Measurements from ENCODE around the gene TPPP2.
"Not testable (repeated sequence)": the region's sequence is repeated elsewhere in the genome, so short reads cannot be mapped to it uniquely, and the experiment has no call there.

TPPP2 gene

DNA sequence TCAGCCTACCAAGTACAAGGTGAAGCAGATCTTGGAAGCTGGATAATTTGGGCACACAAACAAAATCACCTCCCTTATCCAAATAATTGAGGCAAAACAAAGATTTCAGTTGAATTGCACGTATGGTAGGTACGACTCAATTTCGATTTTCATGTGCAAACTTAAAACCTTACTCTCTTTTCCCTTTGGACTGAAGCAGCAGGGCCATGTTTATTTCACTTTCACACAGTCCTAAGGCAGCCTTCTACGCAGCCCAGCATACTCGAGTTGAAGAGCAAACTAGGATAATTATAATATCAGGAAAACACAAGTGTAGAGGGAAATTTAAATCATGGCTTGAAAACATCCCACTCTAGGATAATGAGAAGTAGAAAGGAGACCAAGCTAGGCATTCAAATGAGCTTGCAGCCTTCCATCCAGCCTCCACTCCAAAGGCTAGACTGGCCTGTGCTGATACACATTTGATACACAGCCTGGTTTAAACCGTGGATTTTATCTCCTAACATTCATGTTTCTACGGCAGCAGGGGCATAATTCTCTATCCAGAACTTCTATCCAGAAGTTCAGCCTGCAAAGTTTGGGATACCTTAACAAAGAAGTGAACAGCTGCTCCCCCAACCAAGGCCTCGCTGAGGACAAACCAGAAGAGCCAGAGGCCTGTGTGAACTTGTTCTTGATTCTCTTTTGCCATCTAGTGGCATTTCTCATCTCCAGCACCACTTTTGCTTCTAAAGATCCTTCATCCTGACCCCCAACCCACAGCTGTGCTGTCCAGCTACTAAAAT is 9.8 kb downstream of the TPPP2 start:
- DNase-seq, result peak; percentile 22

GRCh38 chr14:21040370-21040925 is 10.4 kb downstream of the TPPP2 start:
- no peak for DNase-seq

- not testable (repeated sequence) for DNase-seq
Measured at GRCh38 chr14:21040941-21041340, 10.9 kb downstream of the TPPP2 start.

- no peak for DNase-seq
Measured at GRCh38 chr14:21041676-21042433, 11.8 kb downstream of the TPPP2 start, which contains the start of gene RNASE7. Gene RNASE7, plus strand, starts transcription at chr14:21042362. Its CDS starts 631 bp downstream, at chr14:21042993.

- no peak for DNase-seq
Measured at GRCh38 chr14:21042918-21043317, 12.9 kb downstream of the TPPP2 start.

GRCh38 chr14:21043387-21043973 is 13.5 kb downstream of the TPPP2 start:
- no peak for DNase-seq

- peak; percentile 84 for DNase-seq
Measured at GRCh38 chr14:21043974-21044618, 14.1 kb downstream of the TPPP2 start.

DNA sequence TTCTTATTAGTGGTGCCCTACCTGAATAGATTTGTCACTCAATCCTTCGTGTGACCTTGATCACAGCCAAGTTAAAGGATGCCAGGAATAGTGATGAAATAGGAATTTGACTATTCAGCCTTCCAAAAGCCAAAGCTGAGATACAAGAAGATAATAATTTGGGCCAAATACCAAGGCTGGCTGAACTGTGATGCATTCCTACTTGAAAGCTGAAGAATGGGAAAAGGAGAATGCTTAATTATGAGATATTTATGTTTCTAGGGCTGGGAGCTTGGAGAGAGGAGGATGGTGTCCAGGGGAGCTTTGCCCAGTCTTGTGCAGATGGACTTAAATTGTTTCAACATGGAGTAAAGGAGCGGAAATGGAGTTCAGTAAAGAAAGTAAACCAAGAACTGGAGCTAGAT is 17.4 kb downstream of the TPPP2 start:
- no peak for DNase-seq

- DNase-seq, result no peak
Measured at GRCh38 chr14:21048638-21049037, 18.6 kb downstream of the TPPP2 start.

- no peak for DNase-seq
Measured at GRCh38 chr14:21049271-21049673, 19.3 kb downstream of the TPPP2 start.

DNA sequence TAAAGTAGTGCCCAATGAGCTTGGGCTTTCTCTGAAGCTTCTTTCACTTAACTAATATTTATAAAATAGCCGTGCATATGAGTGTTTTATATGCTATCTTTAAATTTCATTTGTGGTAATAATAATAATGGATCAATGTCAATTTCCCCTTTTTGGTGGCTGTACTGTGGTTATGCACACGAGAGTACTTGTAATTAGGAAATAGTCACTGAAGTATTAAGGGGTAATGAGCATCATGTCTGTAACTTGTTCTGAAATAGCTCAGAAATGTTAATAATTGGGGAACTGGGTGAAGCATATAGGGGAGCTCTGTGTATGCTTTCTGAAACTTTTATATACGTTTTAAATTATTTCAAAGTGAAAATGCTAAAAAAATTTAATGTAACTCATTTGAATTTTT is 20.6 kb downstream of the TPPP2 start:
- no peak for DNase-seq

- DNase-seq, result no peak
Measured at GRCh38 chr14:21053184-21054122, 23.4 kb downstream of the TPPP2 start.

GRCh38 chr14:21054123-21054767 is 24.2 kb downstream of the TPPP2 start:
- DNase-seq, result no peak

GRCh38 chr14:21054768-21055145 is 24.7 kb downstream of the TPPP2 start:
- DNase-seq, result no peak

GRCh38 chr14:21055432-21056117 is 25.6 kb downstream of the TPPP2 start:
- no peak for DNase-seq

DNA sequence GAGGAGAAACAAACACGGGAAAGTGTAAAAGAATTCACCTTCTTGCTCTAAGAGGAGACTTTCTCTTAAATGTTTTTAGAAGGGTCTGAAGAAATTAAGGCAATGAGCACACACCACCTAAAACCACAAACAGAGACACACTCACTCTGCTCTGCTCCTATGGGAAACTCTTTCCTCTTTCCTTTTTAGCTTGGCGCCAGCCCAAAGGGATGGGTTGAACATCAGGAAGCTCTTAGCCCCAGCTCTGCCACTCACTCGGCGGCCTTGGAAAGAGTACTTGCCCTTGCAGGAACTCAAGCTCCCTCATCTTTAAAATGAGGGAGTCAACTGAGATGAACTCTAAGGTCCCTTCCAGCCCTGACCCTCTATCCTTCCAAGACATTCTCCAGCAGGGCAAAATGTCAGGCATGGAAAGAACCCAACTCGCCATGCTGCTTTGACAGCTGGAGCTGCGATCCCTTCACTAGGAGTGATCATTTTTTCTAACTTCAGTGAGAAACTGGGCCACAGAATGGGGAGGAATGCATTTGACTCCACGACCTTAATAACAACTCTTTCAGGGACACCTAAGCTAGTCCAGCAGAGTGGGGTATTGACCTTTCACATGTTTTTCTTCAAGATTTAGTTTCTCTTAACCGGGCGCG is 26.6 kb downstream of the TPPP2 start:
- no peak for DNase-seq

DNA sequence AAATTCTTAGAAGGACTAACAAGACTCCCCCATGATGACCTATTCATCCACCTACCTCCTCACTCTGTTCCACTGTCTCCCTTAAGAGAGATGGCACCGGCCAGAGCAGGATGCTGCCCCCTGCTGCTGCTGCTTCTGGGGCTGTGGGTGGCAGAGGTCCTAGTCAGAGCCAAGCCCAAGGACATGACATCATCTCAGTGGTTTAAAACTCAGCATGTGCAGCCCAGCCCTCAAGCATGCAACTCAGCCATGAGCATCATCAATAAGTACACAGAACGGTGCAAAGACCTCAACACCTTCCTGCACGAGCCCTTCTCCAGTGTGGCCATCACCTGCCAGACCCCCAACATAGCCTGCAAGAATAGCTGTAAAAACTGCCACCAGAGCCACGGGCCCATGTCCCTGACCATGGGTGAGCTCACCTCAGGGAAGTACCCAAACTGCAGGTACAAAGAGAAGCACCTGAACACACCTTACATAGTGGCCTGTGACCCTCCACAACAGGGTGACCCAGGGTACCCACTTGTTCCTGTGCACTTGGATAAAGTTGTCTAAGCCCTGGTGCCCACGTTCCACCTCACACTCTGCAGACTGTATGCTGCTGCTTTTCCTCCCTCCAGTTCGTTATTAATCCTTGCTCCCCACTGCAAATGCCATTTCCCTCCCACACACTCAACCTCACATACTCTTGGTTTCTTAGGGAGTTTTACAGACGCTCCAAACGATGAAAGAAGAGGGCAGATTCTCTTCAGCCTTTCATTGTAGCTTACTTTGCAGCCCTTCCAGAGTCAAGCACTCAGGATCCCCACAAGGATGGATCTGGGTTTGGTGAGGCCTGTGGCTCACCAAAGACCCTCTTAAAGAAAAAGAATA is 28.0 kb downstream of the TPPP2 start, which contains the start of gene RNASE8:
RNASE8 (plus strand) TSS at position 20 of the 873 bp plus-strand sequence; CDS start at position 91, 71 bp downstream.
- DNase-seq, result no peak

DNA sequence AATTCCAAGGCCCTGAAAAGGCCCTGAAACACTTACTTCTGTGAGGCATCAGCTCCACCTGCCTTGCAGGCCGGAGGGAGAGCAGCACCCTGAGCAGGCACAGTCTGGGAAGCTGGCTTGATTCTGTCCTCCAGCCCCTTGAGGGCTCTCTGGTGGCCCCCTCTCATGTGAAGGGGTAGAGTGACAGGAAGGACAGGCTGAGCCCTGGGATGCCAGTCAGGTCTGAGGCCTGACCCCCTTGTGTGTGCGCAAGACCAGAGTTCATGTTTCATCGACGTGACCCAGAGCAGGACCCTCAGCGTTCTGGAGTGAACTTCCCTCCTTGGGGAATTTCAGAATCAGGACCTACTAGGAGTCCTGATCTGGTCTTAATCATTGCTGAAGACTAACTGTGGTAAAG is 28.9 kb downstream of the TPPP2 start:
- DNase-seq, result no peak

Data from GF-D8 (cell line).